Prostate gland (tissue), 2 donors: ENCODE measurements around the gene CPED1.

Experiments used
- POLR2AphosphoS5 ChIP-seq: sonication (generic); formaldehyde crosslinking; IDR thresholded peaks from one replicate; pipeline ENCODE4 v1.6.1; 2017; ENCODE audit warnings: antibody characterized with exemption
- TF ChIP-seq, protein P1 (sequence below), 4 experiments: fragments of 200-600 bp in 2 of 4; fragments of 450-650 bp in 2 of 4; sonication (generic) in 2 of 4; IDR thresholded peaks; 1 replicate in 3 of 4; 2 replicates in 1 of 4; pipeline ENCODE4 v1.5.1; 2016 to 2019; ENCODE audit warnings: antibody characterized with exemption in 4 of 4, mild to moderate bottlenecking in 2 of 4, moderate library complexity in 2 of 4

DNA sequence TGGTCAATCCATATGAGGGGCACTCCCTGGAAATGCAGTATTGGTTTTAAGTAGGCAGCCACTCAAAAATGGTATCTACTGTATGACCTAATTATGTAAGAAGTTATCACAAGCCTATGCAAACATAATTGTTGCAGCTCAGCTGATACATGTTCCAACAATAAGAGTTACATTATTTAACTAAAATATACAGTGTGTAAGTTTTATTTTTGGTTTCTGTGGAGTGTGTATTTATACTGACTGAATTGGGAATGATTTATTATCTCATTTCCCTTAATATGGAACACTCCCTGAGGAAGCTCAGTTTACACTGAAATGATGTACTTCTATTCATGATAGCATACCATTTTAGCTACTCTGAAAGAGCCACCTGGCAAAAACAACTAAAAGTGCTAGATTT lies 40.5 kb upstream of the CPED1 start:
- no peak for TF ChIP-seq POLR2AphosphoS5
- TF ChIP-seq, protein P1, sequence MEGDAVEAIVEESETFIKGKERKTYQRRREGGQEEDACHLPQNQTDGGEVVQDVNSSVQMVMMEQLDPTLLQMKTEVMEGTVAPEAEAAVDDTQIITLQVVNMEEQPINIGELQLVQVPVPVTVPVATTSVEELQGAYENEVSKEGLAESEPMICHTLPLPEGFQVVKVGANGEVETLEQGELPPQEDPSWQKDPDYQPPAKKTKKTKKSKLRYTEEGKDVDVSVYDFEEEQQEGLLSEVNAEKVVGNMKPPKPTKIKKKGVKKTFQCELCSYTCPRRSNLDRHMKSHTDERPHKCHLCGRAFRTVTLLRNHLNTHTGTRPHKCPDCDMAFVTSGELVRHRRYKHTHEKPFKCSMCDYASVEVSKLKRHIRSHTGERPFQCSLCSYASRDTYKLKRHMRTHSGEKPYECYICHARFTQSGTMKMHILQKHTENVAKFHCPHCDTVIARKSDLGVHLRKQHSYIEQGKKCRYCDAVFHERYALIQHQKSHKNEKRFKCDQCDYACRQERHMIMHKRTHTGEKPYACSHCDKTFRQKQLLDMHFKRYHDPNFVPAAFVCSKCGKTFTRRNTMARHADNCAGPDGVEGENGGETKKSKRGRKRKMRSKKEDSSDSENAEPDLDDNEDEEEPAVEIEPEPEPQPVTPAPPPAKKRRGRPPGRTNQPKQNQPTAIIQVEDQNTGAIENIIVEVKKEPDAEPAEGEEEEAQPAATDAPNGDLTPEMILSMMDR (IDR thresholded peaks at IDR 0.05) = no peak
